Colonic mucosa (tissue), 4 donors: Measurements from ENCODE around the gene RUNX2. TPM values are rescaled to one million over a fixed set of nuclear protein-coding genes. Genes with fewer than 3 reads are reported as not detected.

Experiments used
- DNase-seq: peaks from one replicate; pipeline ENCODE4 v3.0.0-alpha.2; 2020
- H3K27ac ChIP-seq: fragments of 200-600 bp; one replicate; pipeline ENCODE4 v1.8.0; 2021
- H3K27me3 ChIP-seq: fragments of 200-600 bp; one replicate; pipeline ENCODE4 v1.8.0; 2021
- H3K36me3 ChIP-seq: fragments of 200-600 bp; one replicate; pipeline ENCODE4 v1.8.0; 2021
- H3K4me1 ChIP-seq: fragments of 200-600 bp; one replicate; pipeline ENCODE4 v1.8.0; 2021; ENCODE audit warnings: mild to moderate bottlenecking
- H3K4me3 ChIP-seq: fragments of 200-600 bp; one replicate; pipeline ENCODE4 v1.8.0; 2021
- H3K9ac ChIP-seq, 2 donors: one replicate each; pipeline ENCODE4 v1.7.0; 2013; ENCODE audit warnings: control low read depth in 2 of 2, low read depth in 2 of 2, low read length in 2 of 2
- H3K9me3 ChIP-seq: fragments of 200-600 bp; one replicate; pipeline ENCODE4 v1.8.0; 2021
- CTCF ChIP-seq: fragments of 200-600 bp; IDR thresholded peaks from one replicate; pipeline ENCODE4 v1.8.0; 2022; ENCODE audit warnings: antibody characterized with exemption, mild to moderate bottlenecking
- intact Hi-C: fragments of 100-400 bp; cut with DNase I; formaldehyde crosslinking; loops from one replicate; pipeline ENCODE4 v1.14.1; 2022
- total RNA-seq, 2 donors: library from RNA; stranded (reverse); fragmentation: NEBNext Ultra II Directional in 1 of 2; extraction: Animal tissue kit (Norgen Biotek cat#: 25700) in 1 of 2; gene quantifications; one replicate each; pipeline ENCODE4 v1.2.1, GENCODE V29; 2021
- donor health status: healthy.
- donor health status: DM: no; HTN: no; CAD: no.
- donor health status: DM: no; HTN: no; CAD: no.

The RUNX2 gene
- total RNA-seq, 2 donors from 2014 or later = 1.7 to 2.6 TPM

GRCh38 chr6:45509426-45509825, 181.3 kb downstream of the RUNX2 start:
- Histone ChIP-seq H3K36me3 (no peaks in the 10 kb centered on the region), H3K27ac (no peak overlapping the region), H3K27me3 (no peaks in the 10 kb centered on the region), H3K4me3 (no peak overlapping the region), H3K9me3 (no peaks in the 10 kb centered on the region), H3K9ac (no peak overlapping the region), H3K4me1 (no peaks in the 10 kb centered on the region)
- no peak for DNase-seq
- intact Hi-C loops = no loop called here
- no peak for TF ChIP-seq CTCF

GRCh38 chr6:45512717-45513116, 184.6 kb downstream of the RUNX2 start:
- intact Hi-C loops = no loop called here
- no peak overlapping the region for H3K27ac ChIP-seq
- TF ChIP-seq CTCF = no peak

GRCh38 chr6:45513213-45513618, 185.1 kb downstream of the RUNX2 start:
- H3K4me1 ChIP-seq = no peaks in the 10 kb centered on the region
- intact Hi-C loops = no loop called here

More at GRCh38 chr6:45512717-45513116, 184.6 kb downstream of the RUNX2 start:
- Histone ChIP-seq H3K9me3 (no peaks in the 10 kb centered on the region), H3K27me3 (no peaks in the 10 kb centered on the region), H3K4me3 (no peak overlapping the region), H3K36me3 (no peaks in the 10 kb centered on the region), H3K4me1 (no peaks in the 10 kb centered on the region), H3K9ac (no peak overlapping the region)
- no peak for DNase-seq

GRCh38 chr6:45513843-45514242, 185.7 kb downstream of the RUNX2 start:
- H3K27me3 ChIP-seq = no peaks in the 10 kb centered on the region
- intact Hi-C loops = no loop called here
- no peak for DNase-seq
- no peak for TF ChIP-seq CTCF
- no peaks in the 10 kb centered on the region for H3K9me3 ChIP-seq
- H3K36me3 ChIP-seq = no peaks in the 10 kb centered on the region
- no peak overlapping the region for H3K9ac ChIP-seq
- no peak overlapping the region for H3K4me3 ChIP-seq
- H3K27ac ChIP-seq = no peak overlapping the region
- no peaks in the 10 kb centered on the region for H3K4me1 ChIP-seq

More at GRCh38 chr6:45513213-45513618, 185.1 kb downstream of the RUNX2 start:
- DNase-seq = no peak
- Histone ChIP-seq H3K27ac (no peak overlapping the region), H3K27me3 (no peaks in the 10 kb centered on the region), H3K9me3 (no peaks in the 10 kb centered on the region), H3K36me3 (no peaks in the 10 kb centered on the region), H3K9ac (no peak overlapping the region), H3K4me3 (no peak overlapping the region)
- TF ChIP-seq CTCF = no peak

GRCh38 chr6:45514454-45515230, 186.5 kb downstream of the RUNX2 start:
- DNase-seq = no peak
- Histone ChIP-seq H3K27ac (no peak overlapping the region), H3K4me1 (no peaks in the 10 kb centered on the region), H3K27me3 (no peaks in the 10 kb centered on the region), H3K9me3 (no peaks in the 10 kb centered on the region), H3K36me3 (no peaks in the 10 kb centered on the region), H3K9ac (no peak overlapping the region), H3K4me3 (no peak overlapping the region)
- intact Hi-C loops = no loop called here
- TF ChIP-seq CTCF = no peak
